K562 (cell line): ENCODE measurements around the gene RALB. TPM values are rescaled to one million over a fixed set of nuclear protein-coding genes. Genes with fewer than 3 reads are reported as not detected.

Source experiments
- ATAC-seq: fragments of 200-7000 bp; cut with Tn5 transposase; 3 replicates; pipeline ENCODE4 v1.9.1; 2020; ENCODE audit warnings: moderate library complexity
- BruUV-seq: library from RNA; stranded (reverse); fragments of 400-500 nt; replicated peaks from 2 replicates; lab custom pipeline; 2021; lab: Mats Ljungman, UMichigan
- CTCF ChIA-PET: fragments of 300-600 bp; formaldehyde crosslinking; extraction: SDS; loops from one replicate; lab custom pipeline; 2021; ENCODE audit warnings: low intra/inter-chr PET ratio; lab: Yijun Ruan, JAX
- POLR2A ChIA-PET: fragments of 300-600, 350-650 bp; sonication (Branson Sonifier 250); formaldehyde crosslinking; extraction: SDS; loops from one replicate; lab custom pipeline; 2021; ENCODE audit warnings: antibody characterized with exemption, inconsistent platforms; lab: Yijun Ruan, JAX
- DNase-seq, 4 experiments: peaks; one replicate each; pipeline versions ENCODE4 v3.0.0 to v3.0.0-alpha.2; 2011 to 2018; ENCODE audit warnings: low spot score in 3 of 4, mixed read lengths in 3 of 4; ENCODE audit errors: extremely low read depth in 1 of 4
- FAIRE-seq: peaks from 2 replicates; lab custom pipeline; 2011; peaks lifted over from hg19 to GRCh38; lab: Jason Lieb, UNC
- H2AFZ ChIP-seq: 2 replicates; pipeline ENCODE4 v1.6.0; 2011; ENCODE audit warnings: low read depth, low read length, control low read depth, inconsistent platforms
- H3K27ac ChIP-seq: fragments of 200-600 bp; 3 replicates; pipeline ENCODE4 v1.8.0; 2011; ENCODE audit warnings: low read depth, mild to moderate bottlenecking, control low read depth, inconsistent platforms, low read length, moderate library complexity, mixed read lengths; ENCODE audit errors: extremely low read depth
- H3K27me3 ChIP-seq, 2 experiments: fragments of 300-600 bp in 1 of 2; 2 replicates in 1 of 2; 3 replicates in 1 of 2; pipeline versions ENCODE4 v1.6.0 to v1.8.0; 2011; ENCODE audit warnings: inconsistent platforms in 2 of 2, low read length in 2 of 2, mild to moderate bottlenecking in 1 of 2, mixed read lengths in 1 of 2, moderate library complexity in 1 of 2; ENCODE audit not compliant: control insufficient read depth in 2 of 2, insufficient read depth in 2 of 2
- H3K36me3 ChIP-seq: fragments of 300-600 bp; 3 replicates; pipeline ENCODE4 v1.8.0; 2011; ENCODE audit warnings: mild to moderate bottlenecking, low read length, inconsistent platforms; ENCODE audit not compliant: control insufficient read depth, insufficient read depth
- H3K4me1 ChIP-seq, 2 experiments: fragments of 200-600 bp in 1 of 2; replicated peaks in 1 of 2; 2 replicates in 1 of 2; 3 replicates in 1 of 2; pipeline versions ENCODE4 v1.5.1 to v1.8.0; 2011; ENCODE audit warnings: inconsistent platforms in 2 of 2, low read length in 2 of 2, mild to moderate bottlenecking in 1 of 2, mixed read lengths in 1 of 2, moderate library complexity in 1 of 2; ENCODE audit not compliant: control insufficient read depth in 2 of 2, insufficient read depth in 2 of 2
- H3K4me2 ChIP-seq: 2 replicates; pipeline ENCODE4 v1.6.1; 2011; ENCODE audit warnings: low read length, control low read depth, inconsistent platforms, mixed read lengths; ENCODE audit not compliant: insufficient read depth
- H3K4me3 ChIP-seq: fragments of 200-600 bp; sonication (generic), shearing (Covaris generic); 2 replicates; pipeline ENCODE4 v1.5.1; 2016; ENCODE audit warnings: control low read depth, inconsistent platforms
- H3K79me2 ChIP-seq: fragments of 200-600 bp; 3 replicates; pipeline ENCODE4 v1.8.0; 2011; ENCODE audit warnings: low read length, inconsistent platforms; ENCODE audit not compliant: control insufficient read depth, insufficient read depth
- H3K9ac ChIP-seq, 2 experiments: 2 replicates each; pipeline versions ENCODE4 v1.6.0 to v1.6.1; 2011; ENCODE audit warnings: low read depth in 2 of 2, low read length in 2 of 2, control low read depth in 1 of 2, inconsistent platforms in 1 of 2, mild to moderate bottlenecking in 1 of 2, mixed read lengths in 1 of 2; ENCODE audit not compliant: insufficient read depth in 1 of 2
- H3K9me1 ChIP-seq: one replicate; pipeline ENCODE4 v1.6.0; 2011; ENCODE audit warnings: inconsistent platforms, mild to moderate bottlenecking, low read length, moderate library complexity; ENCODE audit not compliant: control insufficient read depth, insufficient read depth
- H3K9me3 ChIP-seq: replicated peaks from 2 replicates; pipeline ENCODE4 v1.5.1; 2011; ENCODE audit warnings: low read depth, low read length, inconsistent platforms; ENCODE audit not compliant: control insufficient read depth, insufficient read depth
- H4K20me1 ChIP-seq: replicated peaks from 2 replicates; pipeline ENCODE4 v1.6.1; 2011; ENCODE audit warnings: low read length, inconsistent platforms, mixed read lengths; ENCODE audit not compliant: control insufficient read depth, insufficient read depth
- MYBL2 ChIP-seq, 2 experiments: fragments of 450-650 bp in 1 of 2; sonication (generic) in 1 of 2; formaldehyde crosslinking in 1 of 2; IDR thresholded peaks; 2 replicates each; pipeline versions ENCODE4 v1.6.1 to v1.8.1; 2017 to 2022; ENCODE audit warnings: borderline replicate concordance in 1 of 2, inconsistent platforms in 1 of 2, low read depth in 1 of 2, mild to moderate bottlenecking in 1 of 2, missing genetic modification reagents in 1 of 2, moderate library complexity in 1 of 2
- NFIX ChIP-seq: fragments of 250-450 bp; sonication (Bioruptor Pico); IDR thresholded peaks from 2 replicates; pipeline ENCODE4 v1.4.0; 2020; ENCODE audit warnings: low read depth, mild to moderate bottlenecking, moderate library complexity
- SMARCC2 ChIP-seq: fragments of 450-650 bp; IDR thresholded peaks from 2 replicates; pipeline ENCODE4 v1.6.1; 2017; ENCODE audit warnings: antibody characterized with exemption, moderate library complexity, mild to moderate bottlenecking, low read depth
- WGBS: fragments of 100-300 bp; shearing (Covaris generic); methylation state at CpG from one replicate; pipeline ENCODE4 v1.1.6; 2016; ENCODE audit warnings: low coverage, mixed read lengths; ENCODE audit not compliant: insufficient coverage; ENCODE audit errors: missing lambda C conversion rate; 5-methylcytosine and 5-hydroxymethylcytosine counted together
- in situ Hi-C: fragments of 300-500 bp; cut with MboI; formaldehyde crosslinking; loops from 4 replicates; pipeline ENCODE4 v1.15.0; 2018; ENCODE audit warnings: inconsistent platforms, mixed read lengths
- intact Hi-C: fragments of 100-400 bp; cut with micrococcal nuclease; formaldehyde crosslinking; loops from 2 replicates; pipeline ENCODE4 v1.14.2; 2022
- polyA plus RNA-seq, 8 experiments: library from polyadenylated mRNA; depleted of rRNA in 4 of 8; stranded (reverse) in 5 of 8; unstranded in 3 of 8; fragments of >200 nt; fragmentation: Nextera tagmentation in 2 of 8; fragmentation: Illumina TruSeq in 1 of 8; extraction: Ambion mirVana in 2 of 8; extraction: Trizol in 1 of 8; gene quantifications; 2 replicates each; pipeline versions ENCODE4 v1.2.1 to v1.2.3, GENCODE V29; 2011 to 2014; ENCODE audit warnings: inconsistent platforms in 1 of 8, missing spikeins in 1 of 8
- total RNA-seq, 7 experiments: library from RNA; depleted of rRNA in 6 of 7; stranded (reverse); fragments of >200 nt in 6 of 7; fragmentation: Illumina TruSeq in 2 of 7; extraction: Trizol in 2 of 7; gene quantifications; 2 replicates each; pipeline versions ENCODE4 v1.2.1 to v1.2.3, GENCODE V29; 2011 to 2021; ENCODE audit warnings: low replicate concordance in 1 of 7
- TF ChIP-seq, protein P1 (sequence below), 2 experiments: fragments of 450-650 bp; conservative IDR thresholded peaks; 2 replicates each; pipeline ENCODE4 v1.6.1; 2017; ENCODE audit warnings: mild to moderate bottlenecking in 2 of 2, moderate library complexity in 2 of 2
- TF ChIP-seq, protein P2 (sequence below), 2 experiments: fragments of 200-800 bp in 1 of 2; sonication (Bioruptor generic) in 1 of 2; sonication (generic) in 1 of 2; formaldehyde crosslinking in 1 of 2; IDR thresholded peaks in 1 of 2; conservative IDR thresholded peaks in 1 of 2; 2 replicates each; pipeline versions ENCODE4 v1.5.0 to v1.6.1; 2016 to 2020; ENCODE audit warnings: missing compliant biosample characterization in 1 of 2, missing genetic modification characterization in 1 of 2, missing genetic modification reagents in 1 of 2

RALB gene
- total and polyA plus RNA-seq, 9 of the 15 experiments (the other 6 are each of a cell fraction or from before 2014, with no cell fraction given), result 14.8 to 65.6 (median 38.4) TPM

DNA sequence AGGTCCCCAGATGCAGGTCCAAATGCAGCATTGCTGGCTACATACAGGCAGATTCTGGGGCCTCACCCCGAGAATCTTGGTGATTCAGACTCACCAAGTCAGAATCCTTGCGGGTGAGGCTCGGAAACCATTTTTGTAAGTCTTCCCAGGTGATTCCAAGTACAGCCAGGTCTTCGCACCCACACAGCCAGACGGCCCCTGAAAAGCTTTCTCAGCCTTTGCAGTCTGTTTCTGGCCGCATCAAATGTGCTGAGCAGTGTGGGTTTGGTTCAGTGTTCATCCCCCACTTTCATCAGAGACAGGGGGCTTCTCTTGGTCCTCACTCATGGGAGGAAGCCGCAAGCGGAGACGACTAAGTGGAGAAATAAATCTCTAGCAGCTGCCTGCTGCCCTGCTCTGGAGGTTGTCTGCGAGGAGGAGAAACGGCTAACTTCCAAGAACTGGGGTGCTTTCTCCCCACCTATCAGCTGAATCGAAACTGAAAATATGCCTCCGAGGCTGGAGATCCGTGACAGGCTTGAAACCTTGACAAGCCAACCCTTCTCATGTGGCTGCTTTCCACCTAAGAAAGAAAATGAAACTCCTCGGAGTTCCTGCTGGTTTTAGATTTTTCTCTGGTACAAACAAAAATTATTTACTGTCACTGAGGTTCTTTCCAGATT lies 20.5 kb upstream of the RALB start (continued):
- TF ChIP-seq, protein P1, sequence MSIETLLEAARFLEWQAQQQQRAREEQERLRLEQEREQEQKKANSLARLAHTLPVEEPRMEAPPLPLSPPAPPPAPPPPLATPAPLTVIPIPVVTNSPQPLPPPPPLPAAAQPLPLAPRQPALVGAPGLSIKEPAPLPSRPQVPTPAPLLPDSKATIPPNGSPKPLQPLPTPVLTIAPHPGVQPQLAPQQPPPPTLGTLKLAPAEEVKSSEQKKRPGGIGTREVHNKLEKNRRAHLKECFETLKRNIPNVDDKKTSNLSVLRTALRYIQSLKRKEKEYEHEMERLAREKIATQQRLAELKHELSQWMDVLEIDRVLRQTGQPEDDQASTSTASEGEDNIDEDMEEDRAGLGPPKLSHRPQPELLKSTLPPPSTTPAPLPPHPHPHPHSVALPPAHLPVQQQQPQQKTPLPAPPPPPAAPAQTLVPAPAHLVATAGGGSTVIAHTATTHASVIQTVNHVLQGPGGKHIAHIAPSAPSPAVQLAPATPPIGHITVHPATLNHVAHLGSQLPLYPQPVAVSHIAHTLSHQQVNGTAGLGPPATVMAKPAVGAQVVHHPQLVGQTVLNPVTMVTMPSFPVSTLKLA (conservative IDR thresholded peaks at IDR 0.05), result 0 out of 4 replicates have a peak, but pooled peaks of 1 of the 2 experiments have one; percentile 30
- no peak for TF ChIP-seq MYBL2 (IDR thresholded peaks at IDR 0.05; ENCODE audit: low read depth)
- TF ChIP-seq MYBL2 (CRISPR knock-in tag; IDR thresholded peaks at IDR 0.05; ENCODE audit: borderline replicate concordance), result no peak
- 0 out of 2 replicates have a peak, but pooled peaks have one; percentile 25 for TF ChIP-seq SMARCC2
- TF ChIP-seq NFIX (CRISPR knock-in tag), result no peak

DNA sequence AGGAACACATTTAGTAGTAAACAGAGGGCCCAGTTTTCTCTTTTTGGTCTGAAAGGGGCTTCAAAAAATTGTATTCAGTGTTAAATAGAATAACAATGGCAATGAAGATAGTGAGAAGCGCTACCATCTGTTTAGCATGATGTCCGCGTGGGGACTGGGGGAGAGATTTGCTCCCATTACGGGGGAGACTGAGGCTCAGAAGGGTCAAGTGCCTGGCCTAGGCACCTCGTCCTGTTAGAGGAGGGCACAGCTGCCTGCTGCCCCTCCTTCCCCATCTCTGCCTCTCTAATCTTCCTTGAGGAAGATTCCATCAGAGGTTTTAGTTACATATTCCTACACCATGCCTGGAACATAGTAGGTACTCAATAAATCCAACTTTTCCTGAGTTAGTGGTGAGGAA lies 19.4 kb upstream of the RALB start:
- peaks cover 9 to 11% of the 10 kb centered on the region in 2 experiments; a peak in 4 of 5 replicates for H3K4me1 ChIP-seq
- no peak for ATAC-seq
- no peak overlapping the region for H3K4me2 ChIP-seq
- 80% methylated on average over 5 of the region's 5 CpGs for WGBS
- H3K79me2 ChIP-seq, result no peaks in the 10 kb centered on the region
- no peak for FAIRE-seq
- H3K27ac ChIP-seq, result no peak overlapping the region
- in situ Hi-C loops, result no loop called here
- no peaks in the 10 kb centered on the region for H4K20me1 ChIP-seq
- no peak overlapping the region for H3K9ac ChIP-seq
- no peak overlapping the region for H3K4me3 ChIP-seq
- no peaks in the 10 kb centered on the region for H3K27me3 ChIP-seq
- no TSS peak for BruUV-seq
- ChIA-PET CTCF (no interaction called here), POLR2A (no interaction called here)
- no peak overlapping the region for H2AFZ ChIP-seq
- no peaks in the 10 kb centered on the region for H3K9me3 ChIP-seq
- H3K36me3 ChIP-seq, result no peaks in the 10 kb centered on the region
- no peak for DNase-seq
- H3K9me1 ChIP-seq, result no peaks in the 10 kb centered on the region
- intact Hi-C loops, result no loop called here
- TF ChIP-seq, protein P2, sequence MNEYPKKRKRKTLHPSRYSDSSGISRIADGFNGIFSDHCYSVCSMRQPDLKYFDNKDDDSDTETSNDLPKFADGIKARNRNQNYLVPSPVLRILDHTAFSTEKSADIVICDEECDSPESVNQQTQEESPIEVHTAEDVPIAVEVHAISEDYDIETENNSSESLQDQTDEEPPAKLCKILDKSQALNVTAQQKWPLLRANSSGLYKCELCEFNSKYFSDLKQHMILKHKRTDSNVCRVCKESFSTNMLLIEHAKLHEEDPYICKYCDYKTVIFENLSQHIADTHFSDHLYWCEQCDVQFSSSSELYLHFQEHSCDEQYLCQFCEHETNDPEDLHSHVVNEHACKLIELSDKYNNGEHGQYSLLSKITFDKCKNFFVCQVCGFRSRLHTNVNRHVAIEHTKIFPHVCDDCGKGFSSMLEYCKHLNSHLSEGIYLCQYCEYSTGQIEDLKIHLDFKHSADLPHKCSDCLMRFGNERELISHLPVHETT (CRISPR knock-in tag; conservative IDR thresholded peaks at IDR 0.05 in 1 of 2, IDR thresholded peaks at IDR 0.05 in 1 of 2), result no peak
